H9 (cell line): ENCODE measurements around the gene COL4A2. TPM values are rescaled to one million over a fixed set of nuclear protein-coding genes. Genes with fewer than 3 reads are reported as not detected.

Experiments
- DNase-seq: peaks from one replicate; pipeline ENCODE4 v3.0.0-alpha.2; 2017
- H2AFZ ChIP-seq: one replicate; pipeline ENCODE4 v1.6.1; 2013; ENCODE audit warnings: mild to moderate bottlenecking, low read length, control low read depth, moderate library complexity
- H2AK5ac ChIP-seq: 2 replicates; pipeline ENCODE4 v1.6.1; 2013; ENCODE audit warnings: low read length, control low read depth, mixed read lengths; ENCODE audit not compliant: insufficient read length
- H2BK120ac ChIP-seq: one replicate; pipeline ENCODE4 v1.6.1; 2013; ENCODE audit warnings: low read depth, mild to moderate bottlenecking, low read length, control low read depth, inconsistent platforms; ENCODE audit not compliant: poor library complexity, severe bottlenecking
- H2BK12ac ChIP-seq: 2 replicates; pipeline ENCODE4 v1.6.1; 2013; ENCODE audit warnings: low read length, control low read depth, mixed read lengths, low read depth; ENCODE audit not compliant: insufficient read length
- H2BK15ac ChIP-seq: 2 replicates; pipeline ENCODE4 v1.6.1; 2013; ENCODE audit warnings: low read depth, low read length, control low read depth
- H2BK20ac ChIP-seq: one replicate; pipeline ENCODE4 v1.6.1; 2013; ENCODE audit warnings: low read depth, mild to moderate bottlenecking, low read length, control low read depth, inconsistent platforms; ENCODE audit not compliant: poor library complexity, severe bottlenecking
- H2BK5ac ChIP-seq: 2 replicates; pipeline ENCODE4 v1.6.1; 2013; ENCODE audit warnings: low read length, control low read depth, mixed read lengths; ENCODE audit not compliant: insufficient read length
- H3K14ac ChIP-seq: 2 replicates; pipeline ENCODE4 v1.6.1; 2013; ENCODE audit warnings: low read length, control low read depth; ENCODE audit not compliant: insufficient read depth
- H3K18ac ChIP-seq: 2 replicates; pipeline ENCODE4 v1.6.1; 2013; ENCODE audit warnings: low read depth, mild to moderate bottlenecking, mixed read lengths, low read length, control low read depth; ENCODE audit not compliant: insufficient read length
- H3K23ac ChIP-seq: 2 replicates; pipeline ENCODE4 v1.6.1; 2013; ENCODE audit warnings: low read length, control low read depth, mixed read lengths, low read depth; ENCODE audit not compliant: insufficient read length
- H3K23me2 ChIP-seq: 2 replicates; pipeline ENCODE4 v1.6.1; 2013; ENCODE audit warnings: low read depth, mild to moderate bottlenecking, mixed read lengths, low read length, control low read depth; ENCODE audit not compliant: insufficient read length, poor library complexity, severe bottlenecking
- H3K27ac ChIP-seq: 2 replicates; pipeline ENCODE4 v1.5.1; 2013; ENCODE audit warnings: low read length, control low read depth, mixed read lengths, low read depth; ENCODE audit not compliant: insufficient read length
- H3K27me3 ChIP-seq: 2 replicates; pipeline ENCODE4 v1.6.1; 2013; ENCODE audit warnings: low read length, control low read depth, inconsistent platforms; ENCODE audit not compliant: insufficient read depth
- H3K4ac ChIP-seq: 2 replicates; pipeline ENCODE4 v1.6.1; 2013; ENCODE audit warnings: low read depth, mild to moderate bottlenecking, control low read depth, inconsistent platforms, low read length, moderate library complexity
- H3K4me1 ChIP-seq: 2 replicates; pipeline ENCODE4 v1.6.1; 2013; ENCODE audit warnings: low read length, control low read depth, inconsistent platforms; ENCODE audit not compliant: insufficient read depth
- H3K4me2 ChIP-seq: 2 replicates; pipeline ENCODE4 v1.6.1; 2013; ENCODE audit warnings: low read length, control low read depth, mixed read lengths; ENCODE audit not compliant: insufficient read length, insufficient read depth
- H3K56ac ChIP-seq: 2 replicates; pipeline ENCODE4 v1.6.1; 2013; ENCODE audit warnings: low read depth, mild to moderate bottlenecking, mixed read lengths, low read length, control low read depth; ENCODE audit not compliant: insufficient read length
- H3K79me1 ChIP-seq: 2 replicates; pipeline ENCODE4 v1.6.1; 2013; ENCODE audit warnings: low read depth, mild to moderate bottlenecking, moderate library complexity, low read length, control low read depth, inconsistent platforms; ENCODE audit not compliant: insufficient read depth, poor library complexity, severe bottlenecking
- H3K79me2 ChIP-seq: 2 replicates; pipeline ENCODE4 v1.6.1; 2013; ENCODE audit warnings: low read length, control low read depth, inconsistent platforms; ENCODE audit not compliant: insufficient read depth
- H3K9ac ChIP-seq: 2 replicates; pipeline ENCODE4 v1.6.1; 2013; ENCODE audit warnings: low read length, control low read depth, mixed read lengths; ENCODE audit not compliant: insufficient read length; ENCODE audit errors: extremely low read depth
- H3K9me3 ChIP-seq: one replicate; pipeline ENCODE4 v1.6.1; 2013; ENCODE audit warnings: low read depth, low read length, inconsistent platforms; ENCODE audit not compliant: control insufficient read depth
- H3T11ph ChIP-seq: one replicate; pipeline ENCODE4 v1.6.1; 2013; ENCODE audit warnings: mild to moderate bottlenecking, low read length, control low read depth, inconsistent platforms
- H4K20me1 ChIP-seq: one replicate; pipeline ENCODE4 v1.6.1; 2013; ENCODE audit not compliant: control insufficient read depth, insufficient read length, insufficient read depth
- H4K5ac ChIP-seq: 2 replicates; pipeline ENCODE4 v1.6.1; 2013; ENCODE audit warnings: low read depth, mild to moderate bottlenecking, mixed read lengths, low read length, control low read depth; ENCODE audit not compliant: insufficient read length
- H4K8ac ChIP-seq: replicated peaks from 2 replicates; pipeline ENCODE4 v1.6.1; 2013; ENCODE audit warnings: low read length, control low read depth, mixed read lengths, low read depth; ENCODE audit not compliant: insufficient read length
- H4K91ac ChIP-seq: 2 replicates; pipeline ENCODE4 v1.6.1; 2013; ENCODE audit warnings: low read depth, mild to moderate bottlenecking, moderate library complexity, mixed read lengths, low read length, control low read depth; ENCODE audit not compliant: insufficient read length
- H3K27ac Mint-ChIP-seq, 3 experiments: 2 replicates in 2 of 3; 3 replicates in 1 of 3; pipeline ENCODE4 v1.8.0; 2020 to 2021; ENCODE audit warnings: mixed read lengths in 3 of 3, mild to moderate bottlenecking in 1 of 3, moderate library complexity in 1 of 3
- H3K27me3 Mint-ChIP-seq: 2 replicates; pipeline ENCODE4 v1.8.0; 2021; ENCODE audit warnings: low read depth, mild to moderate bottlenecking, moderate library complexity, mixed read lengths
- H3K36me3 Mint-ChIP-seq, 3 experiments: 2 replicates in 2 of 3; 3 replicates in 1 of 3; pipeline ENCODE4 v1.8.0; 2020 to 2021; ENCODE audit warnings: low read depth in 3 of 3, mixed read lengths in 3 of 3; ENCODE audit not compliant: insufficient read depth in 1 of 3
- H3K4me1 Mint-ChIP-seq, 2 experiments: 2 replicates each; pipeline ENCODE4 v1.8.0; 2020; ENCODE audit warnings: mixed read lengths in 2 of 2
- H3K4me3 Mint-ChIP-seq, 2 experiments: 2 replicates in 1 of 2; 3 replicates in 1 of 2; pipeline ENCODE4 v1.8.0; 2020 to 2021; ENCODE audit warnings: mild to moderate bottlenecking in 2 of 2, mixed read lengths in 2 of 2, moderate library complexity in 1 of 2
- H3K9me3 Mint-ChIP-seq, 2 experiments: 2 replicates in 1 of 2; 3 replicates in 1 of 2; pipeline ENCODE4 v1.8.0; 2020; ENCODE audit warnings: mild to moderate bottlenecking in 2 of 2, mixed read lengths in 2 of 2, moderate library complexity in 1 of 2
- CTCF ChIP-seq: fragments of 200-600 bp; sonication (generic); conservative IDR thresholded peaks from 3 replicates; pipeline ENCODE4 v1.8.0; 2021; ENCODE audit warnings: antibody characterized with exemption, mild to moderate bottlenecking
- WGBS: extraction: QIAGEN DNeasy Blood & Tissue Kit; methylation state at CpG from one replicate; pipeline ENCODE4 v1.1.7; 2013; ENCODE audit warnings: missing lambda C conversion rate, low lambda C conversion rate, mixed read lengths; ENCODE audit not compliant: insufficient read length; ENCODE audit errors: extremely low coverage; 5-methylcytosine and 5-hydroxymethylcytosine counted together
- total RNA-seq: library from RNA; stranded (reverse); gene quantifications from 2 replicates; pipeline ENCODE4 v1.2.1, GENCODE V29; 2021

The COL4A2 gene
- total RNA-seq, 1 experiment from 2014 or later, result 76.5 TPM

GRCh38 chr13:110426735-110427134, 119.7 kb downstream of the COL4A2 start:
- H4K20me1 ChIP-seq, result no peaks in the 10 kb centered on the region
- no peak overlapping the region for H3K9ac ChIP-seq
- H2BK120ac ChIP-seq, result no peak overlapping the region
- no peak overlapping the region for H2AK5ac ChIP-seq
- no peak for TF ChIP-seq CTCF
- H3K27ac Mint-ChIP-seq, result no peak overlapping the region
- no peaks in the 10 kb centered on the region for H3K4me1 Mint-ChIP-seq
- no peaks in the 10 kb centered on the region for H3K27me3 Mint-ChIP-seq
- H2BK20ac ChIP-seq, result no peak overlapping the region
- H3K4me3 Mint-ChIP-seq, result no peak overlapping the region
- H3K4me2 ChIP-seq, result no peak overlapping the region
- no peak overlapping the region for H2BK12ac ChIP-seq
- H3K79me1 ChIP-seq, result no peaks in the 10 kb centered on the region
- H3K36me3 Mint-ChIP-seq, result peaks cover 9 to 24% (median 24%) of the 10 kb centered on the region in 3 experiments; a peak in 6 of 7 replicates
- H3K18ac ChIP-seq, result no peak overlapping the region
- no peaks in the 10 kb centered on the region for H3K4me1 ChIP-seq
- no CpG with 5 or more reads among the region's 4 CpGs for WGBS
- no peak overlapping the region for H3K4ac ChIP-seq
- no peak overlapping the region for H3K23ac ChIP-seq
- H4K91ac ChIP-seq, result no peak overlapping the region
- no peak overlapping the region for H4K5ac ChIP-seq
- no peak overlapping the region for H3K14ac ChIP-seq
- H3K9me3 Mint-ChIP-seq, result no peaks in the 10 kb centered on the region
- no peak overlapping the region for H4K8ac ChIP-seq
- H2BK15ac ChIP-seq, result no peak overlapping the region
- no peak overlapping the region for H3K27ac ChIP-seq
- no peak for DNase-seq
- no peaks in the 10 kb centered on the region for H3K9me3 ChIP-seq
- H3K56ac ChIP-seq, result no peak overlapping the region
- H3T11ph ChIP-seq, result no peak overlapping the region
- no peaks in the 10 kb centered on the region for H3K79me2 ChIP-seq
- H2BK5ac ChIP-seq, result no peak overlapping the region
- no peak overlapping the region for H2AFZ ChIP-seq
- H3K23me2 ChIP-seq, result no peaks in the 10 kb centered on the region
- no peaks in the 10 kb centered on the region for H3K27me3 ChIP-seq
